UCSD-AML1 (cell line): Measurements from ENCODE around the gene UGCG.
"Not testable (repeated sequence)": the region's sequence is repeated elsewhere in the genome, so short reads cannot be mapped to it uniquely, and the experiment has no call there.

ENCODE experiments used
- DNase-seq: peaks from one replicate; lab custom pipeline; 2025; ENCODE audit not compliant: unreplicated experiment; lab: John Stamatoyannopoulos, UW

Gene UGCG

GRCh38 chr9:111895996-111896941, at the start of gene UGCG:
Gene UGCG, plus strand, starts transcription at chr9:111896814. Its CDS starts 402 bp downstream, at chr9:111897216.
- peak; percentile 91 for DNase-seq

- no peak for DNase-seq
These were observed 45.1 kb upstream of the UGCG start for GRCh38 chr9:111851553-111851952.

- DNase-seq = no peak
These were observed 44.3 kb upstream of the UGCG start for GRCh38 chr9:111852291-111852690.

GRCh38 chr9:111853450-111853827, 43.2 kb upstream of the UGCG start:
- no peak for DNase-seq

- DNase-seq = no peak
These were observed 41.8 kb upstream of the UGCG start for GRCh38 chr9:111854799-111855198.

- no peak for DNase-seq
These were observed 38.9 kb upstream of the UGCG start for GRCh38 chr9:111857555-111858211.

GRCh38 chr9:111860443-111860842, 36.2 kb upstream of the UGCG start:
- DNase-seq = no peak

- no peak for DNase-seq
These were observed 33.0 kb upstream of the UGCG start for GRCh38 chr9:111863636-111864035.

GRCh38 chr9:111866976-111867375, 29.6 kb upstream of the UGCG start:
- DNase-seq = no peak

GRCh38 chr9:111868475-111868874, 28.1 kb upstream of the UGCG start:
- no peak for DNase-seq

- no peak for DNase-seq
These were observed 25.7 kb upstream of the UGCG start for GRCh38 chr9:111870774-111871498.

GRCh38 chr9:111871499-111871855, 25.1 kb upstream of the UGCG start:
- DNase-seq = no peak

- no peak for DNase-seq
These were observed 23.7 kb upstream of the UGCG start for GRCh38 chr9:111872886-111873285.

- DNase-seq = no peak
These were observed 22.7 kb upstream of the UGCG start for GRCh38 chr9:111873901-111874300.

GRCh38 chr9:111874500-111874899, 22.1 kb upstream of the UGCG start:
- no peak for DNase-seq

- not testable (repeated sequence) for DNase-seq
These were observed 21.3 kb upstream of the UGCG start for GRCh38 chr9:111875291-111875690.

- DNase-seq = not testable (repeated sequence)
These were observed 20.9 kb upstream of the UGCG start for GRCh38 chr9:111875691-111876090.

- no peak for DNase-seq
These were observed 20.4 kb upstream of the UGCG start for GRCh38 chr9:111876179-111876578.

GRCh38 chr9:111877420-111877819, 19.2 kb upstream of the UGCG start:
- DNase-seq = no peak

- DNase-seq = no peak
These were observed 17.7 kb upstream of the UGCG start for GRCh38 chr9:111878946-111879345.

GRCh38 chr9:111886983-111887718, 9.5 kb upstream of the UGCG start:
- no peak for DNase-seq
